SK-N-SH treated with all-trans-retinoic acid at 6 μM for 48 hours (cell line): ENCODE data around the gene NAMPT.

Experiments
- ATAC-seq: fragments of 200-7000 bp; cut with Tn5 transposase; 3 replicates; pipeline ENCODE4 v1.9.1; 2020; ENCODE audit warnings: mild to moderate bottlenecking, moderate library complexity
- ARNTL ChIP-seq: fragments of 450-650 bp; formaldehyde crosslinking; IDR thresholded peaks from 2 replicates; pipeline ENCODE4 v1.5.0; 2020; ENCODE audit warnings: low read depth, mild to moderate bottlenecking, moderate library complexity, borderline replicate concordance
- BACH2 ChIP-seq: fragments of 250-450 bp; sonication (Bioruptor Pico); IDR thresholded peaks from 2 replicates; pipeline ENCODE4 v1.9.0; 2021; ENCODE audit warnings: mild to moderate bottlenecking, borderline replicate concordance
- CREB5 ChIP-seq: fragments of 250-450 bp; sonication (Bioruptor Pico); IDR thresholded peaks from 2 replicates; pipeline ENCODE4 v1.5.1; 2020; ENCODE audit warnings: low read depth, mild to moderate bottlenecking, moderate library complexity
- CSDC2 ChIP-seq: fragments of 250-450 bp; sonication (Bioruptor Pico); IDR thresholded peaks from 2 replicates; pipeline ENCODE4 v1.5.0; 2020; ENCODE audit warnings: mild to moderate bottlenecking, moderate library complexity
- ESRRG ChIP-seq: fragments of 250-450 bp; sonication (Bioruptor Pico); IDR thresholded peaks from 2 replicates; pipeline ENCODE4 v1.6.1; 2021; ENCODE audit warnings: mild to moderate bottlenecking
- GLIS3 ChIP-seq: fragments of 250-450 bp; sonication (Bioruptor Pico); IDR thresholded peaks from 2 replicates; pipeline ENCODE4 v1.5.0; 2020; ENCODE audit warnings: mild to moderate bottlenecking, moderate library complexity
- ISL1 ChIP-seq: fragments of 250-450 bp; sonication (Bioruptor Pico); IDR thresholded peaks from 2 replicates; pipeline ENCODE4 v2.1.2; 2022; ENCODE audit warnings: mild to moderate bottlenecking, moderate library complexity
- OSR1 ChIP-seq: fragments of 250-450 bp; sonication (Bioruptor Pico); IDR thresholded peaks from 2 replicates; pipeline ENCODE4 v1.8.0; 2022; ENCODE audit warnings: moderate library complexity, mild to moderate bottlenecking, inconsistent platforms
- PPARA ChIP-seq: fragments of 250-450 bp; sonication (Bioruptor Pico); IDR thresholded peaks from 2 replicates; pipeline ENCODE4 v1.5.0; 2020; ENCODE audit warnings: mild to moderate bottlenecking, borderline replicate concordance
- RARB ChIP-seq: fragments of 250-450 bp; sonication (Bioruptor Pico); IDR thresholded peaks from 2 replicates; pipeline ENCODE4 v1.8.0; 2021; ENCODE audit warnings: mild to moderate bottlenecking, moderate library complexity
- SNAI2 ChIP-seq: fragments of 250-450 bp; sonication (Bioruptor Pico); IDR thresholded peaks from 2 replicates; pipeline ENCODE4 v1.5.0; 2020; ENCODE audit warnings: mild to moderate bottlenecking, moderate library complexity
- TCF4 ChIP-seq: fragments of 250-450 bp; sonication (Bioruptor Pico); IDR thresholded peaks from 2 replicates; pipeline ENCODE4 v1.8.0; 2021; ENCODE audit warnings: mild to moderate bottlenecking, moderate library complexity, borderline replicate concordance
- TOX ChIP-seq: fragments of 250-450 bp; sonication (Bioruptor Pico); IDR thresholded peaks from 2 replicates; pipeline ENCODE4 v1.8.0; 2021; ENCODE audit warnings: mild to moderate bottlenecking, moderate library complexity, borderline replicate concordance
- ZC3H10 ChIP-seq: fragments of 250-450 bp; sonication (Bioruptor Pico); IDR thresholded peaks from 2 replicates; pipeline ENCODE4 v1.5.1; 2021; ENCODE audit warnings: mild to moderate bottlenecking, moderate library complexity
- ZFP3 ChIP-seq: fragments of 250-450 bp; sonication (Bioruptor Pico); IDR thresholded peaks from 2 replicates; pipeline ENCODE4 v1.5.0; 2020; ENCODE audit warnings: mild to moderate bottlenecking, moderate library complexity
- ZFP30 ChIP-seq: fragments of 450-650 bp; formaldehyde crosslinking; IDR thresholded peaks from 2 replicates; pipeline ENCODE4 v1.5.0; 2022; ENCODE audit warnings: mild to moderate bottlenecking, moderate library complexity
- ZNF565 ChIP-seq: fragments of 450-650 bp; formaldehyde crosslinking; conservative IDR thresholded peaks from 2 replicates; pipeline ENCODE4 v1.5.0; 2020; ENCODE audit warnings: low read depth, mild to moderate bottlenecking, moderate library complexity
- ZNF70 ChIP-seq: fragments of 450-650 bp; formaldehyde crosslinking; IDR thresholded peaks from 2 replicates; pipeline ENCODE4 v1.5.0; 2020; ENCODE audit warnings: mild to moderate bottlenecking, moderate library complexity
- ZNF8 ChIP-seq: fragments of 450-650 bp; formaldehyde crosslinking; IDR thresholded peaks from 2 replicates; pipeline ENCODE4 v1.5.0; 2020; ENCODE audit warnings: mild to moderate bottlenecking, moderate library complexity
- TF ChIP-seq, protein P1 (sequence below): fragments of 250-450 bp; sonication (Bioruptor Pico); IDR thresholded peaks from 2 replicates; pipeline ENCODE4 v1.8.0; 2020; ENCODE audit warnings: mild to moderate bottlenecking, moderate library complexity, borderline replicate concordance
- TF ChIP-seq, protein P2 (sequence below): fragments of 250-450 bp; sonication (Bioruptor Pico); IDR thresholded peaks from 2 replicates; pipeline ENCODE4 v1.5.1; 2021; ENCODE audit warnings: mild to moderate bottlenecking, moderate library complexity
- TF ChIP-seq, protein P3 (sequence below): fragments of 250-450 bp; sonication (Bioruptor Pico); IDR thresholded peaks from 2 replicates; pipeline ENCODE4 v1.8.0; 2021; ENCODE audit warnings: low read depth, mild to moderate bottlenecking, moderate library complexity, borderline replicate concordance

Gene NAMPT

GRCh38 chr7:106312906-106313305, 28.1 kb upstream of the NAMPT start:
- ATAC-seq, result peak; percentile 34; the same call in 2 of the 3 replicates
- TF ChIP-seq ZC3H10 (CRISPR knock-in tag) (no peak), RARB (CRISPR knock-in tag) (no peak), ZNF565 (CRISPR knock-in tag) (no peak), TOX (no peak)
- TF ChIP-seq, all 23 proteins: peak for 0

GRCh38 chr7:106312099-106312871, 27.5 kb upstream of the NAMPT start:
- TF ChIP-seq ZC3H10 (CRISPR knock-in tag), result no peak
- no peak for TF ChIP-seq BACH2 (CRISPR knock-in tag)
- TF ChIP-seq GLIS3, result no peak
- no peak for TF ChIP-seq ARNTL (CRISPR knock-in tag)
- no peak for TF ChIP-seq ZNF565 (CRISPR knock-in tag)
- TF ChIP-seq, protein P1, sequence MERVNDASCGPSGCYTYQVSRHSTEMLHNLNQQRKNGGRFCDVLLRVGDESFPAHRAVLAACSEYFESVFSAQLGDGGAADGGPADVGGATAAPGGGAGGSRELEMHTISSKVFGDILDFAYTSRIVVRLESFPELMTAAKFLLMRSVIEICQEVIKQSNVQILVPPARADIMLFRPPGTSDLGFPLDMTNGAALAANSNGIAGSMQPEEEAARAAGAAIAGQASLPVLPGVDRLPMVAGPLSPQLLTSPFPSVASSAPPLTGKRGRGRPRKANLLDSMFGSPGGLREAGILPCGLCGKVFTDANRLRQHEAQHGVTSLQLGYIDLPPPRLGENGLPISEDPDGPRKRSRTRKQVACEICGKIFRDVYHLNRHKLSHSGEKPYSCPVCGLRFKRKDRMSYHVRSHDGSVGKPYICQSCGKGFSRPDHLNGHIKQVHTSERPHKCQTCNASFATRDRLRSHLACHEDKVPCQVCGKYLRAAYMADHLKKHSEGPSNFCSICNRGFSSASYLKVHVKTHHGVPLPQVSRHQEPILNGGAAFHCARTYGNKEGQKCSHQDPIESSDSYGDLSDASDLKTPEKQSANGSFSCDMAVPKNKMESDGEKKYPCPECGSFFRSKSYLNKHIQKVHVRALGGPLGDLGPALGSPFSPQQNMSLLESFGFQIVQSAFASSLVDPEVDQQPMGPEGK, result no peak
- no peak for TF ChIP-seq ZNF70 (CRISPR knock-in tag)
- TF ChIP-seq SNAI2 (CRISPR knock-in tag), result no peak
- no peak for TF ChIP-seq OSR1 (CRISPR knock-in tag)
- no peak for TF ChIP-seq TOX
- no peak for TF ChIP-seq ESRRG
- TF ChIP-seq CREB5 (CRISPR knock-in tag), result no peak
- no peak for TF ChIP-seq RARB (CRISPR knock-in tag)
- TF ChIP-seq ZFP30 (CRISPR knock-in tag), result no peak
- TF ChIP-seq, protein P2, sequence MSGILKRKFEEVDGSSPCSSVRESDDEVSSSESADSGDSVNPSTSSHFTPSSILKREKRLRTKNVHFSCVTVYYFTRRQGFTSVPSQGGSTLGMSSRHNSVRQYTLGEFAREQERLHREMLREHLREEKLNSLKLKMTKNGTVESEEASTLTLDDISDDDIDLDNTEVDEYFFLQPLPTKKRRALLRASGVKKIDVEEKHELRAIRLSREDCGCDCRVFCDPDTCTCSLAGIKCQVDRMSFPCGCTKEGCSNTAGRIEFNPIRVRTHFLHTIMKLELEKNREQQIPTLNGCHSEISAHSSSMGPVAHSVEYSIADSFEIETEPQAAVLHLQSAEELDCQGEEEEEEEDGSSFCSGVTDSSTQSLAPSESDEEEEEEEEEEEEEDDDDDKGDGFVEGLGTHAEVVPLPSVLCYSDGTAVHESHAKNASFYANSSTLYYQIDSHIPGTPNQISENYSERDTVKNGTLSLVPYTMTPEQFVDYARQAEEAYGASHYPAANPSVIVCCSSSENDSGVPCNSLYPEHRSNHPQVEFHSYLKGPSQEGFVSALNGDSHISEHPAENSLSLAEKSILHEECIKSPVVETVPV (CRISPR knock-in tag), result no peak
- TF ChIP-seq PPARA (CRISPR knock-in tag), result no peak
- no peak for TF ChIP-seq CSDC2 (CRISPR knock-in tag)
- no peak for TF ChIP-seq TCF4

DNA sequence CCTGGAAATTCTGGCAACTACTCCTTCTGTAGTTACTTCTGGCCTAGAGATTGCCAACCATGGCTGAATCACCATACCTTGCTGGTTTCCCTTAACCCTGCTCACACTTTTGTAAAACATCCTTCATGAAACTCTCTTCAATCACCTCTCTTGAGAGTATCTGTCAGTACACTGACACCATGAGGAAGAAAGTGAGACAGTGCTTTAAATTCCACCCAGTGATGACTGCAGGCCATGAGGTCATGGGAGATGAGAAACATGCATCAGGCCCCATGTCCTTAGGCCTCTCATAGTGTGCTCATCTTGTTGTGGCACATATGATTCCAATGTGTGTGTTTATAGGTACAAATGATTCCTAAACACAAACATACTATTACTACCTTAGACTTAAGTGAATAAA, 24.6 kb upstream of the NAMPT start:
- TF ChIP-seq GLIS3 (no peak), TOX (no peak), CSDC2 (CRISPR knock-in tag) (no peak), BACH2 (CRISPR knock-in tag) (no peak), ARNTL (CRISPR knock-in tag) (no peak), ZFP30 (CRISPR knock-in tag) (no peak), ZNF8 (no peak)
- TF ChIP-seq, protein P1, result no peak
- TF ChIP-seq, all 23 proteins: peak for 0
- ATAC-seq, result no peak

More at GRCh38 chr7:106312099-106312871, 27.5 kb upstream of the NAMPT start:
- no peak for ATAC-seq

DNA sequence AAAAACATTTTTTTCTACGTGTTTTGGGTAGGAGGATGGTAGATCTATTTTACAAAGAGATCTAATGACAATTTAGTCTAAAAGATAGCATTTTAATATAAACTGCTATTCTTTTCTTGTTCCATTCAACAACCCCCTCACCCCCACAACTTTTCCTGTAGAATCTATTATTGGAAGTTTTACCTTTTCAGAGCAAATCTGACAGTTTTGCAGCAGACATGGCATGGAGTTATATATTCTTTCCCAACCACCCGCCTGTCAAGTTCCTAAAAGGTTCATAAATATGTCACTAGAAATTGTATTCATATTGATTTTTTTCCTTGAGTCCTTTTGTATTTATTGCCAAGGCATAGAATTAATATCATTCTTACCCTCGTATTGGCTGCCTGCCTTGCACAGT, 21.5 kb upstream of the NAMPT start:
- TF ChIP-seq TOX (no peak), ZNF8 (no peak), ESRRG (no peak), BACH2 (CRISPR knock-in tag) (no peak), RARB (CRISPR knock-in tag) (no peak), ZFP3 (no peak), ISL1 (CRISPR knock-in tag) (no peak), CSDC2 (CRISPR knock-in tag) (no peak), PPARA (CRISPR knock-in tag) (no peak)
- TF ChIP-seq, protein P3, sequence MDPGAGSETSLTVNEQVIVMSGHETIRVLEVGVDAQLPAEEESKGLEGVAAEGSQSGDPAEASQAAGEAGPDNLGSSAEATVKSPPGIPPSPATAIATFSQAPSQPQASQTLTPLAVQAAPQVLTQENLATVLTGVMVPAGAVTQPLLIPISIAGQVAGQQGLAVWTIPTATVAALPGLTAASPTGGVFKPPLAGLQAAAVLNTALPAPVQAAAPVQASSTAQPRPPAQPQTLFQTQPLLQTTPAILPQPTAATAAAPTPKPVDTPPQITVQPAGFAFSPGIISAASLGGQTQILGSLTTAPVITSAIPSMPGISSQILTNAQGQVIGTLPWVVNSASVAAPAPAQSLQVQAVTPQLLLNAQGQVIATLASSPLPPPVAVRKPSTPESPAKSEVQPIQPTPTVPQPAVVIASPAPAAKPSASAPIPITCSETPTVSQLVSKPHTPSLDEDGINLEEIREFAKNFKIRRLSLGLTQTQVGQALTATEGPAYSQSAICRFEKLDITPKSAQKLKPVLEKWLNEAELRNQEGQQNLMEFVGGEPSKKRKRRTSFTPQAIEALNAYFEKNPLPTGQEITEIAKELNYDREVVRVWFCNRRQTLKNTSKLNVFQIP, result no peak
- TF ChIP-seq, protein P2 (CRISPR knock-in tag), result no peak
- ATAC-seq, result no peak
